HG03139 (cell line): ENCODE measurements around the gene HOMER1.
"Not testable (repeated sequence)": the region's sequence is repeated elsewhere in the genome, so short reads cannot be mapped to it uniquely, and the experiment has no call there.

Experiments used
- ATAC-seq: cut with Tn5 transposase; IDR thresholded peaks from one replicate; pipeline ENCODE4 v1.9.1; 2021; ENCODE audit not compliant: unreplicated experiment

The HOMER1 gene

DNA sequence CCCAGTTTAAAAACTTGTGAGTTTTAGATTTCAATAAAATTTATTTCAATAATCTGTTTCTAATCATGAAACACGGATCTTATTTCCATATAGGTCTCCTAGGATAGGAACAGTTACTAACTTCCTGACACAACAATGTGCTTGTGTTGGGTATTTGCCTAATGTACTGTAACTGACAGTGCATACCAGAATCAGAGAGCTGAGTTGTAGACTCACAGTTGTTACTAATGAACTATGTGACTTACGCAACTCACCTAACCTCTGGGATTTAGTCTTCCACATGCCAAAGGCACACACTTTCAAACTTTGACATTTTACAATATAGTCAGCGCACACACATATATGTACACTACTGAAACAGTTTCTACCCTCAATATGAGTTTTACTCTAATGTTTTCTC is 77.7 kb downstream of the HOMER1 start:
- ATAC-seq = no peak

DNA sequence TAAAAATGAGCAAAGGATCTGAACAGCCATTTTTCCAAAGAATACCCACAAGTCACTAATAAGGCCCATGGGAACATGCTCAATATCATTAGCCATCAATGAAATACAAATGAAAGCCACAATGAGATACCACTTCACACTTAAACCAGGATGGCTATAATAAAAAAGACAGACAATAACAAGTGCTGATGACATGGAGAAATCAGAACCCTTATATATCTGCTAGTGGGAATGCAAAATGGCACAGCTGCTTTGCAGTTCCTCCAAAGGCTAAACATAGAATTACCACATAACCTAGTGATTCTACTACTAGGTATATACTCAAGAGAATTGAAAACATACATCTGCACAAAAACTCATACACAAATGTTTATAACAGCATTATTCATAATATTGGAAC is 83.7 kb downstream of the HOMER1 start:
- no peak for ATAC-seq

DNA sequence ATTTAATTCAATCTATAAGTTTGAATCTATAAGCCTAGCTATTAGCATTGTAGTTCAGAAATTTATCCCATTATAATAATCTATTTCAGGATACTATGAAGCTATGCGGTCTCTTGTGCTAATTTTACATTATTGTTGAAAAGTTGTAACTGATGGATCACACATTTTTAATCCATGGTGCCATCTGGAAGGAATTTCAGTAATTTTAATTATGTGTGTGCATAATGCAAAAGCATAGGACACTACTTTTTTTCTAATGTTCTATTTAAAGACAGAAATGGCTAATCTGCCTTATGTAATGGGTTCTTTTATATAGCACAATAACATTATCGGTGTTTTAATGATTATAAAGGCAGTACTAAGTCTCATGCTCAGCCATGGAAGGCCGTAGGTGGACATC is 90.6 kb downstream of the HOMER1 start:
- ATAC-seq = no peak

DNA sequence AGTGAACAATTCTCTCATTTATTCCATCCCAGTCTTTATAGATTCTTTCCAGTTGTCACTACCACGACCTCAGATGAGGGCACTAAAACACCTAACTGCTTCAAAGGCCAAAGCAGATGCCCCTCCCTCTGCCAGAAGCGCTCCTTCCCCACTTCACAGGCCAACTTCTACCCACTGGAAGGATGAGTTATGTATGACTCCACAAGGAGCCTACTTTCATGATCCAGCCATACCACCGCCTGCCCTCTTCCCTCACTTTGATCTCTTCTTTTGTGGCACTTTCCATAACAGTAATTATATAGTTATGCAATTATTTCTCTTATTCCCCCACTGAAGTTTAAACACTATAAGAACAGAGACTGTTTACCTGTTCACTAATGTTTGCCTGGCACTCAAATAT is 93.7 kb downstream of the HOMER1 start:
- no peak for ATAC-seq

DNA sequence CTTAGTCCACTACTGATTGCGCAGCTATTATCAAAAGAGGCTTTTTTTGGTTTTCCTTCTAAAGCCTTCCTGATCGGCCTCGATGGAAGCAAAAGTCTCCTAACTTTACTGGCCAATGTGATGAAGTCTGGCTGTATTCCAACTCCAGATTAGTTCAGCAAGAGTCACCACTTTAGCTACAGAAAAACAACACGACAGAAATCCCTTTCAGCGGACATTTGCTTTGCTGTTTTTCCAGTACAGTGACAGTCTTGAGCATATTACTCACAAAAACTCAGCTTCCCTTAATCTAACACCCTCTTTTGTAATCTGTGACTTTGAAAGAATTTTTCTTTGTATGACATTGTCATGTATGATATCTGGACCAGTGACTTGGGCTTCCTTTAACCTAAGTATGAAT is 95.7 kb downstream of the HOMER1 start:
- ATAC-seq = no peak

DNA sequence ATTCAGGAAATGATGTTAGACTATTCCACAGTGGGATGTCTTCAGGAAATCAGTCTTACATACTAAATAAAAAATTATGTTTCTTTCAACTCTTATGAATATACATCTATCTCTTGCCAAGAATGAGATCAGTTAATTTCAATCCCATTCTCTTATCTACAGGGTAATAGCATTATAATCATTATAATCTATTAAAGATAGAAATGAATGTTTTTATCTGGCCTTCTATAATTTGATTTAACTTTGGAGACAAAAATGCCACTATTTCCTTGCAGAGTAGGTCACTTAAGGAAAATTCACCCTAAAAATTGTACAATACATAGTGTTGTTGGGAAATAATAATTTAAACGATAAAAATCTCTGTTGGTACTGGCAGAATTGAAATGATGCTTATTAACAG is 96.4 kb downstream of the HOMER1 start:
- ATAC-seq = no peak

DNA sequence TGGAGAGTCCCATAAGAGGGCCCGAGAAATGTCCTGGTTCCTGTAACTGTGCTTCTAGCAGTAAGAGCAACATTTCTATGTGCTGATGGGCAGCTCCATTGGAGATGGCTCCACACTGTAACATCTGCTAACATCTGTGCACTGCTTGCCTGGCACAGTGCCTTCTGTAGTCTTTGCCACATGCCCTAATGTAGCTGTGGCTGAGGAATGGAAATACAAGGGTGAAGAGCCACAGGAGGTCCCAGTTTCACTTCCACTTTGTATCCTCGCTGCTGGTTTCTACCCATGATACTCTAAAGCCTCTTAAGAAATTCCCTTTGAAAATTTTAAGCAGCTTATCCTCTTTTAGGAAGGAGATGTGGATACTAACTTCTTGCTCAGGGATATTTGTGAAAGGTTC is 97.4 kb downstream of the HOMER1 start:
- peak; percentile 80 for ATAC-seq

DNA sequence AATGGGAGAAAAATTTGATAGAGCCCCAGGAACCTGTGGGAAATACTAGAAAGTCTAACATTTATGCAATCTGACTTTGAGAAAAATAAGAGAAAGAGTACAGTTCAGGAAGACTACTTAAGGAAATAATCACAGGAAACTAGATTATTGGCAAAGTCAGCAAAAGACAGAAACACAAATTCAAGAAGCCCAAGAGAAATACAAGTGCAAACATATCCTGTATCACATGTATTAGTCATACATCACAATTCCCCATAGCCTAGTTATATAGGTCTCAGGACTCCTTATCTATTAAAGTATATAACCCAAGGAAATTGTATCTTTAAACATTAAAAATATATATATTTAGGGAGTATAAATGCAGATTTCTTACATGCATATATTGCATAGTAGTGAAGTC is 100.8 kb downstream of the HOMER1 start:
- no peak for ATAC-seq

DNA sequence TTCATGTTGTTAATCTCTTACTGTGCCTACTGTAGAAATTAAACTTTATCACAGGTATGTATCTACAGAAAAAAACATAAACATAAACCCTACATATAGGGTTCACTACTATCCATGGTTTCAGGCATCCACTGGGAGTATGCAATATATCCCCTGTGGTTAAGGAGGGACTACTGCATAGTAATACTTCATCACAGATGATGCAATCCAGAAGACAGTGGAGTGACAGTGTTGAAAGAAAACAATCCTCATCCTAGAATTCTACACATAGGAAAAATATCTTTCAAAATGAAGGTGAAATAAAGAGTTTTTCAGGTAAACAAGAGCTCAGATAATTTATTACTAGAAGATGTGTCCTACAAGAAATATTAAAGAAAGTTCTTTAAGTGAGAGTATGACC is 105.9 kb downstream of the HOMER1 start:
- no peak for ATAC-seq

DNA sequence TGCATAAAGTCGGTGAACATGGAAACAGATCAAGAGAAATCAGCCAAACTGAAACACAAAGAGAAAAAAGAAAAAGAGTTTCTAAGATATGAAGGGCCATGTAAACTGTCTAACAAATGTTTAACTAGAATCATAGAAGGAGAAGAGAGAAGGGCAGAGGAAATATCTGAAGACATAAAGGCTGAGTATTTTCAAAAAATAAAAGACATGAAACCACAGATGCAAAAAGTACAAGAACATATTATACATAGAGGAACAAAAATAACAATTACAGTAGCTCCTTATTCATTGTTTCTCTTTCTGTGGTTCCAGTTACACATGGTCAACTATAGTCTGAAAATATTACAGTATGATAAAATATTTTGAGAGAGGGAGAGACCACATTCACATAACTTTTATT is 106.3 kb downstream of the HOMER1 start:
- no peak for ATAC-seq

DNA sequence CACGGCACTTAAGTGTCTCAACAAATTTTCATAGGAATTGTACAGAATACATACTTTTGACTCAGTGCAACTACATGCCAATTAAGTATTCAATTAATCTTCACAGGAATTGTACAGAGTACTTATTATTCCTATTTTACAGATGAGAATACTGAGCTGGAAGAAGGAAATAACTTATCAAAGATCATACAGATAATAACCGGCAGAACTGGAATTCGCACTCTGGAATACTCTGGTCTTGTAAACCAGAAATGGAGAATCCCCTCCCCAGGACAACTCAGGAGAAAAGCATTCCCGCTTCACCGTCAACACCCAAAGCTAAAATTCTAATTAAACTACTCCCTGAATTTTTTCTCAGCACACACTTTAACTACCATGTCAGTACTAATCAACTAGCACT is 112.7 kb downstream of the HOMER1 start:
- no peak for ATAC-seq

DNA sequence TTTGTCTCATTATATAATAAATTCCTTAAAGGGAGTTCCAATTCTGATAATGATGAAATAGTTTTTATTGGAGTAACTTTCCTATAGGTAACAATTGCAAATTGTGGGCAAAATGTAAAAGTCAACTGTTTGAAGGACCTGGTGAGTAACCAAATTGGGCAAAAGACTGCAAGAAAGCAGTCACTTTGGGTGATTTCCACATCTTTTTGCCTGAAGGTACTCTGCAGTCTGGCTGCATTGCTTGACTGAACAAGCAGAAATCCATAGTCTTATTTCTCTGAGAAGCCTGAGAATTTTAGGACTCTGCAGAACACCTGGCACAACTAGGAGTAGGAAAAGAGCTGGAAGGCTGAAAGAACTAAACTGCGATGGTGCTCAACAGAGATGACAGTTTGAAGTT is 114.9 kb downstream of the HOMER1 start:
- no peak for ATAC-seq

DNA sequence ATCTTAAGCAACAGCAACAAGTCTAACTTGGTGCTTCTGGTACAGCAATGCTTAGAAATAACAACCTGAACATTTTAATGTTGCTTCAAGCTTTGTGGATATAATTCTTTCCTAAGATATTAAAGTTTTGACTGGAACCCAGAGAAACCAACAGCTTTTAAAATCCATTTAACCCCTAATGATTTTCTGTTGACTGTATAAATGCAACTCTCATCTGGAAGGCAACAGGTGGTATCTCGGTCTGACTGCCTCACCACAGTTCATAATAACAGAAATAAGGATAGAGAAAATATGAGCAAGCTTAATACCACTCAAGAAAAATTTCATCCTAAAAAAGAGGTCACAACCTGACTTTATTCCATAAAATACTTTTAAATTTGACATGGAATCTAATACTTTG is 116.9 kb downstream of the HOMER1 start:
- ATAC-seq = no peak

DNA sequence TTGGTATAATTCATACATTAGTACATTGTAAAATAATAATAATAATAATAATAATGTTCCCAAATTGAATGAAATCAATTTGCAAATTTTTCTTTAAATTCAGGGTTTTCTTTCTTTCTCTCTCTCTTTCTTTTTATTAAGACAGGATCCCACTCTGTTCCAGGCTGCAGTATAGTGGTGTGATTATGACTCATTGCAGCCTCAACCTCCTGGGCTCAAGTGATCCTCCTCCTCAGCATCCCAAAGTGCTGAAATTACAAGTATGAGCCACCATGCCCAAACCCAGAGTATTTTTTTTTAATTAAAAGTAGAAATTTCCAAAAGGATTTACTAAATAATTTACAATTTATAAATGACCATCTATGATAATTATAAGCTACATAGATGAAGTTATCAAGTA is 117.7 kb downstream of the HOMER1 start:
- no peak for ATAC-seq

DNA sequence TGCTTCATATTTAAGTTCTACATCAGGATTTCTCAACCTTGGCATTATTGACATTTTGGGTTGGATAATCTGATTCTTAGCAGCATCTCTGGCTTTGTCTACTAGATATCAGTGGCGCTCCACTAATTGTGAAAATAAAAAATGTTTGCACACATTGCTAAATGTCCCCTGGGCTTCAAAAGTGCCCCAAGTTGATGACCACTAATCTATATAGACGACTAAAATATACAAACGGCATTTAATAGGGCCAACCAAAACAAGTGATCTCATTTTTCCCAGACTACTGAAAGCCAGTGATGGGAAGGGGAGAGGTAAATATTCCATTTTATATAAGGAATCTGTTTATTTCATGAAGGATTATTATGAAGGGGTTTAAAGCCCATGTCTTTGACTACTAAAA is 118.6 kb downstream of the HOMER1 start:
- ATAC-seq = no peak

DNA sequence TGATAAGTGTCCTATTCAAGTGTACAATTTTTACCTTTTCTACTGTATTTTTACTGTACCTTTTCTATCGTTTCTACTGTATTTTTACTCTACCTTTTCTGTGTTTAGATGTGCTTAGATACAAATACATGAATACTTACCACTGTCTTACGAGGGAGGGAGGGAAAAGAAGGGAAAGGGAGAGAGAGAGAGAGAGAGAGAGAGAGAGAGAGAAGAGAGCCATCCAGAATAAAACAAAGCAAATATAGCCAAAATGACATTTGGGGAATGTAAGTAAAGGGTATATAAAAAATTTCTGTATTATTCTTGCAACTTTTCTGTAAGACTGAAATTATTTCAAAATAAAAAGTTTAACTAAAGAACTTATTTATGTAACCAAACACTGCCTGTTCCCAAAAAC is 121.2 kb downstream of the HOMER1 start:
- ATAC-seq = no peak

DNA sequence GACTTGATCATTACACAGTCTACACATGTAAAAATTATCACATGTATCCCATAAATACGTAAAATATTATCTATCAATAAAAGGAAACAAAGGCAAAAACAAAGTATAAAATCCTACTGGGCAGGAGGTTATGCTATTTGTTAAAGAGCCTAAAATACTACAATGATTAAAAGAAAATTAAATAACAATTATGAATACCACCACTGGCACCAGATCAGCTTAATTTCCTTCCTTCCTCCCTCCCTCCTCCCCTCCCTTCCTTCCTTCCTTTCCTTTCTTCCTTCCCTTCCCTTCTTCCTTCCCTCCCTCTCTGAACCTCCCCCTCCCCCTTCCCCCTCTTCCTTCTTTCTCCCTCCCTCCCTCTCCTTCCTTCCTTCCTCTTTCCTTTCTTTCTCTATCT is 127.3 kb downstream of the HOMER1 start:
- no peak for ATAC-seq

DNA sequence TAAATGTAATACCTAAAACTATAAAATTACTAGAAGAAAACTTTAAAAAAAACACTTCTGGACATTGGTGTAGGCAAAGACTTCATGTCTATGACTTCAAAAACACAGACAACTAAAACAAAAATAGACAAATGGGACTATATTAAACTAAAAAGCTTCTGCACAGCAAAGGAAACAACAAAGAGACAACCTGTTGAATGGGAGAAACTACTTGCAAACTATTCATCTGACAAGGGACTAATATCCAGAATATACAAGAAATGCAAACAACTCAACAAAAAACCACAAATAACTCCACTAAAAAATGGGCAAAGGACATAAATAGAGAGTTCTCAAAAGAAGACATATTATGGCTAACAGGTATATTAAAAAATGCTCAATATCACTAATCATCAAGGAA is 128.8 kb downstream of the HOMER1 start:
- ATAC-seq = not testable (repeated sequence)

DNA sequence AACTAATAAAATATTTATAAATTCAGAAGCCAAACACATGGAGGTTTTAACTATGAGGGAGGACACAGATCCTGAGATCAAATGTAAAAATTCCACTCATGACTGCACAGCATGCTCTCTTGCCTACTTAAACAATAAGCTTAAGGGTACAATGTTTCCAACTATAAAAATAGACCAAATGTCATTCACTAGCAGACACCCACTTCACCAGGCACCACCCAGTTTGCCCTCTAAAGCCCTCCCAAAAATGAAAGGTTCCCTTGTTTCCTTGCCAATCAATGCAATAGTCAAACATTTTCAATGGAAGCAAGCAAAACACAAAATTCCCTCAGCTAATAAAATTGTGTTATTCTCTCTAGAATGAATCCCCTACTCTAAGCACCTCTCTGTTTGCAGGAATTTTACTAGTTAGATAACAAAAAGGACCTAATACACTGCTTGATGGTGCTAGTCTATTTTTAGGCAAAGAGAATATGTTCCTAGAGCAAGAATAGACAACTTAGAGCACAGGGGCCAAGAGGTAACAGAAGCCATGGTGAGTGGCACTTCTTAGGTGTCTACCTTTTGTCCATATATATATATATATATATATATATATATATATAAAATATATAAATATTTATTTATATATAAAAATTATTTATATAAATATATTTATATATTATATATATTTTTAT is 135.3 kb downstream of the HOMER1 start:
- ATAC-seq = no peak

DNA sequence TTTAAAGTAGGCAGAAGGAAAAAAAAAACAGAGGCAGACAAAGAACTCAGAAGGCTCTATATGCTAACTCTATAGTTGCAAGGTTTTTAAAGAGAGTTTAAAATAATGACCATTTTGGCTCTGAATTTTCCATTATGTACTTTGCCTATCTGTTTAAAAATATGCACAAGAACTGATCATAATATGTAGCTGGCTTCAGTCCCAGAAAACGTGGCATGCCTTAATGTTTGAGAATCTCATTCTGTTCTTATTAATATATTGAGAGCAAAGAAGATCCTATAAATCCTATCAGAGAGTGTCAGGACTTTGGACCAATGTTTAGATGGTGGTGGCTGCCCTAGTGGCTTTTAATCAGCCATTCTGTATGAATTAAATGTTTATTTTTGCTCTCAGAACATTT is 156.5 kb downstream of the HOMER1 start:
- no peak for ATAC-seq

DNA sequence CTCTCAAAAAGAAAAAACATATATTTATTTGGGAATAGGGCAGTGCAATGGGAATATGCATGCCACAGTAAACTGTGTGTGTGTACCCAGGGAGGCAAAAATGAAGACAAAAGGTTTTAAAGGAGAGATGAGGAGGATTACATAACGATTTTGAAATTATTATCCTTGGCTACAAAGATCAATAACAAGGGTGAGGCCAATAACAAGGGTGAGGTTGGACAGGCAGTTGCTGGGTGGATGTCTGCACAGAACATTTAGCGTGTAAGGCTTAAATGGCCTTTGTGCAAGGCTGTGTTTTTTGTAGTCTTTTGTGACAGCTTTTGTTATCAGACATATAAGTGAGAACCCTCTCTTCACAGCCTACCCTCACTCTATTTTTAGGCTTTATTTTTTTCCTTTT is 164.1 kb downstream of the HOMER1 start:
- no peak for ATAC-seq

DNA sequence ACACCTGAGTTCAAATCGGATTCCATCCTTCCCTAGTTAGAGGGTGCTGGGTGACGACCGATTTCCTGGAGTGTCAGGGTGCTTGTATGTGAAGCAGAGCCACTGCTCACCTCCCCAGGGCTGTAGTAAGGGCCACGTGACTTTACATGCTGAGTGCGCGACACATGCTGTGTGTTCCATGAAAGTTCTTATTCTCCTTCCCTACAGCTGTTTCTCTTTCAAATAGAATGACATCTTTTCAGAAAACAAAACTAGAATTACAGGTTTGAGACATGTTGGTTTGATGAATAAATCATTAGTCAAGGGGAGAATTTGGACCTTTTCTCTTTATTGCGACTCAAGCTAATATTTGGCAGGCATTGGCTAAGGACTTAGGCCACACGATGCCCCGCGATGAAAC is 164.9 kb downstream of the HOMER1 start:
- ATAC-seq = no peak

DNA sequence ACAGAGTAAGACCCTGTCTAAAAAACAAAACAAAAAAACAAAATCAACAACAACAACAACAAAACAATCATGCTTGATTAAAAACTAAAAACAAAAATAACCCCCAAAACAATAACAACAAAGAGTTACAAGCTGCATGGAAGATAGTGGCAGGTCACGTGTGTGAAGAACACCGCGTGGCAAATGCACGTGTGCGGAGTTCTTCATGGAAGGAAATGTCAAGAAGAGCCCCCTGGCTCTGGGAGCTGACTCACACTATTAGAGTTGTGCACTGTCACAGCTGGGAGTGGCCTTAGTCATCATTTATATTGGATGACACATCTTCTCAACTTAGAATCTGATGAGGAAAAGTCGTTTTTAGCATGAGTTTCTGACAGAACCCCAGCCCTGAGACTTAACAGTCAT is 167.5 kb downstream of the HOMER1 start:
- ATAC-seq = no peak
